DMS53 treated with DMSO at 0.1 percent for 48 hours (cell line): ENCODE data around the gene SCN4A.
"Not testable (repeated sequence)": the region's sequence is repeated elsewhere in the genome, so short reads cannot be mapped to it uniquely, and the experiment has no call there.

Source experiments
- DNase-seq: peaks from one replicate; lab custom pipeline; 2025; ENCODE audit not compliant: unreplicated experiment; lab: John Stamatoyannopoulos, UW

The SCN4A gene

DNA sequence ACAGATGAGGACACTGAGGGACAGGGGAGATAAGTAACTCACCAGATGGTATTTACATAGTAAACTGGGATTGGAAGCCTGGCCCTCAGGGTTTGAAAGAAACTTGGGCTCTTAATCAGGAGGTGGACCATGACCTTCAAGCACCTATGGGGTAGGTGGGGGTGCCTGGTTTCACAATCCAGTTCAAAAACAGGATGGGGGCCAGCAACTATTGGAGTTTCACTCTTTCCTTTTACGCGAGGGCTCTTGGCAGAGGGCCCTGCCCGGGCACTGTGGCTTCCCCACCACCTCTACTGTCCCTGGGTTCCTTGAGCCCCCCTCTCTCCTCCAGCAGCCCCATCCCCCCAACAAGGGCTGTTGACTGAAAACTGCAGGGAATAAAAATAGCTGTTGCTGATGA lies 14.1 kb upstream of the SCN4A start:
- DNase-seq: peak; percentile 18

DNA sequence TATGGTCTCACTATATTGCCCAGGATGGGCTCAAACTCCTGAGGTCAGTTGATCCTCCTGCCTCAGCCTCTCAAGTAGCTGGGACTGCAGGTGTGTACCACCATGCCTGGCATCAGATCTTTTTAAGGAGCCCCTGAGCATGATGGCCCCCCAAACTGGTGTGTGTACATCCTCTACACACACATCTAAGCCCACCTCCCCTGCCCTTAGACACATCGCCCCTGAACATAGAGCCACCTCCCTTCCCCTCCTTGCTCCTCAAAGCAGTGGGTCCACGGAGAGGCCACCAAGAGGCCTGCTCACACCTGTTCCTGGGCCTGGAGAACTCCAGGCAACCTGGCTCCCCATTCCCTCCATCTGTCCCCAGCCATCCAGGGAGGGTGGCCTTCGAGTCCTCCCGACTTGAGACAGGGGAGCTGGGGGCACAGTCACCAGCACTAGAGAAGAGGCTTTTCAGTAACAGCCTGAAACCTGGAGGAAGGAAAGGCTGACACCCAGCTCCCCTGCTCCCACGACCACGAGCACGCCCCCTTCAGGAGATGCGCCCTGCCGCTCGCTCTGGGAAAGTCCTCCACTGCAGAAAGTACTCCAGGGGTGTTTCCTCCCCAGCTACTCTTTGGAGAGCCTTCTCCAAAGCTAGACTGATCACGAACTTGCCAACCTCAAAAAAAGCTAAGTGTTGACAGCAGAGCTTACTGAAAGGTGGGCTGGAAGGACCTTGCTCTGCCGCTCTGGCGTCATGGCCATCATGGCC lies 12.8 kb upstream of the SCN4A start:
- no peak for DNase-seq

DNA sequence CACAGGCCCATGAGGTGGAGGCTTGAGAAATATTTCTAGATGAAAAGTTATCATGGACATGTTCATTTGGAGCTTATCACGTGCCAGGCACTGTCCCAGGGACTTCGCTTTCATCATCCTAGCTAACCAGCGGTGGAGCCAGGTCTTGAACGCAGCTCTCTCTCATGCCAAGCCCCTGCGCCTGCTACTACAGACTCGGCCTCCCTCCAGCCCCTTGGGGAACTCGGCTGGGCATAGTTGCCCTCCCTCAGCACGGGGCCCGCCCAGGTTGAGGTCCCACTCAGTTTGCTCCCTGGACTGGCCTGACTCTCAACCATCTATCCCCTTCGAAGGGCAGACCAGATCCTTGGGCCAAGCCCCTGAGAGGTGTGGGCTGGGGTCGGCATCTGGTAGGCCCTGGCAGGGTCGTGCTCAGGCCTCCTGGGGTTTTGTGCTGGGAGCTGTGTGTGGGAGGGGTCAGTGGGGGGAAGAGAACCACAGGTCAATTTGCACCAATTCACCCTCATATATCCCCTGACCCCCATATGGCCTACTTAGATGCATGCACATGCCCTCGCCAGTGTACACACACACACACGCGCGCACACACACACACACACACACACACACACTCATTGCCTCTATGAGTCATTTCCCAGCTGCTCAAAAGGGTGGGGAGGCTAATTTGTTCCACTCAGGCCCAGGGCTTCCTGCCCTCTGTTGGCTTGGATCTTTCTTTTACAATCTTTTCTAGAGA lies 12.1 kb upstream of the SCN4A start:
- DNase-seq: peak; percentile 34

- no peak for DNase-seq
Measured at GRCh38 chr17:63984236-63984635, 11.5 kb upstream of the SCN4A start.

- DNase-seq: no peak
Measured at GRCh38 chr17:63983320-63983719, 10.6 kb upstream of the SCN4A start.

DNA sequence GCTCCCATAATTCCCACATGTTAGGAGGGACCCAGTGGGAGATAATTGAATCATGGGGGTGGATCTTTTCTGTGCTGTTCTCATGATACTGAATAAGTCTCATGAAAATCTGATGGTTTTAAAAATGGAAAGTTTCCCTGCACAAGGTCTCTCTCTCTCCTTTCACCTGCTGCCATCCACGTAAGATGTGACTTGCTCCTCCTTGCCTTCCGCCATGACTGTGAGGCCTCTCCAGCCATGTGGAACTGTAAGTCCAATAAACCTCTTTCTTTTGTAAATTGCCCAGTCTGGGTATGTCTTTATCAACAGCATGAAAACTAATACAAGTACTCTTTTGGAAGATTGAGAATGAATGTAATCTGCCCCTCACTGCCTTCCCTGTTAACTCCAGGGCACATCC lies 9.9 kb upstream of the SCN4A start:
- DNase-seq: not testable (repeated sequence)

GRCh38 chr17:63978272-63979200 lies 5.8 kb upstream of the SCN4A start:
- DNase-seq: no peak

- no peak for DNase-seq
Measured at GRCh38 chr17:63976702-63977101, 4.0 kb upstream of the SCN4A start.

DNA sequence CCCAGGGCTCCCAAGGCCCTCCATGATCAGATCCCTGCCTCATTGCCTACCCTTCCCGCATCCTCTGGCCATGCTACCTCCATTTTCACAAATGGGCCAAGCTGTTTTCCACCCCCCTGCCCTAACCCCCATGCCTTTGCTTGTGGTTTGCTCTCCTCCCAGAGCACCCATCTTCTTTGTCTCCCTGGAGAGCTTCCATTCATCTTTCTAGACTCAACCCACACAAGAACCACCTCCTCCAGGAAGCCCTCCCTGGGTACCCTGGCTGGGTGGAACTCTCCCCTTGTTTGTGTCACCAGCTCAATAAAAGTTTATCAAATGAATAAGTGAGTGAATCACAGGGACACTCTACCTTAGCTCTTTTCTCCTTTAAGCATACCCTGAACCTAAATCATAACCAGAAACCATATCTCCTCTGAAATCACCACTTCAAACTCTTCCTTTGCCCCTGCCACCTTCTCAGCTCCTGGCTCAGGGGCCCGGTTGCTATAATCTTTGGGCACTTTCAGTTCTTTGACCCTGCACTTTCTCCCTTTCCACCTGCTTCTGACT lies 2.9 kb upstream of the SCN4A start:
- DNase-seq: no peak

GRCh38 chr17:63974594-63975192 lies 2.0 kb upstream of the SCN4A start:
- DNase-seq: peak; percentile 16

GRCh38 chr17:63973930-63974593 lies 1.3 kb upstream of the SCN4A start:
- DNase-seq: no peak

DNA sequence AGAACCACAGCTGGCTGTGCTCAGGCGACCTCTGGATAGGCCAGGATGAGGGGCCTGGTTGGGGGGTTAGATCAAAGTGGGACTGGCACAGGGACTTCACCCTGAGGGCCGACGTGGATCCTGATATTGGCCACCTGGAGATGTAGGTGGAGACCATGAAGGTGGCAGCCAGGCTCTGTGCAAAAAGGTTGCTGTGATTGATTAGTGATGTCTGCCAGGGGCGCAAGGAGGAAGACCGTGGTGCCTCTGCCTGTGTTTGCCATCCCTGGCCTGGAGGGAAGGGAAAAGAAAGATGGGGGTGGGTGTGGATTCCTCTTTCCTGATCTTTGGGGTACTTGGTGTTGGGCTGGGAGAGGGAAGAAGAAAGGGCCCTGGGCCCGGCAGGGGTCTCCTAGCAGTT lies 529 bp upstream of the SCN4A start:
- no peak for DNase-seq

DNA sequence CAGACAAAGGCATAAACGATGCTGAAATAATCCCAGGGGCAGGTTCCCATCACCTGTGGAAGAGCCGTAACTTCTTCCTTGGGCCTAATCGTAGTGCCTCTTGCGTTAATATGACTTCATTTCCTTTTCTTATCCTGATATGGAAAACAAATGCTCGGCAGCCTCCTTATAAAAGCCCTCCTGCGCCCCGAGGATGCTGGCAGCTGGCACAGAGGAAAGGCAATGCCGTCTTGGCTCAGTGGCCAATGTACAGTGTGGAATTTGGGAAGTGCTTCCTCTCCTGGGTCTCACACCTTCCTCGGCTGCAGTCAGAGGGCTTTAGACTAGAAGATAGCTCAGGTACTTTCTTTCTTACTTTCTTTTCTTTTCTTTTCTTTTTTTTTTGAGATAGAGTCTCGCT lies 3.4 kb downstream of the SCN4A start:
- no peak for DNase-seq

GRCh38 chr17:63967953-63968352 lies 4.8 kb downstream of the SCN4A start:
- no peak for DNase-seq

DNA sequence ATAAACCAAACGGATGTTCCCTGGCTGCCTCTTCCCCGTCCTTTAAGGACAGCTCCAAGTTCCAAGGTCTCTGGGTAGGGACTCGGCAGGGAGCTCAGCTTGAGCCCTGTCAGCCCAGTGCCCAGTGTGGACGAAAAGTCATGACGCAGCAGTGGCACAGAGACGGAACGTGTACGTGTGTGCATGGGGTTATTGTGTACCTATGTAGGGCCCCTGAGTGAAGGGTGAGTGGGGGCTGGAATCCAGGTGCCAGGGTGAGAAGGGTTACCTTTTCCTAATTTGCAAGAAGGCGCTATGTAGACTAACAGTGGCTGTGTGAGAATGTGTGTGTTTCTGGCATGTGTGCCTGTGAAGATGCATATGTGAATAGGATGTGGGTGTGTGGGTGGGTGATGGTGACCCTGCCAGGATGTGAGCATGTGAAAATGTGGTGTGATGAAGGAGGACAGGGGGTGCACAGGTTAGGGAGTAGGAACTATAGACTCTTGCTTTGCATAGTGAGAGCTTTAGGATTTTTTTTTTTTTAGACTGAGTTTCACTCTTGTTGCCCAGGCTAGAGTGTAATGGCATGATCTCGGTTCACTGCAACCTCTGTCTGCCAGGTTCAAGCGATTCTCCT lies 6.0 kb downstream of the SCN4A start:
- no peak for DNase-seq

- no peak for DNase-seq
Measured at GRCh38 chr17:63963123-63963522, 9.6 kb downstream of the SCN4A start.

DNA sequence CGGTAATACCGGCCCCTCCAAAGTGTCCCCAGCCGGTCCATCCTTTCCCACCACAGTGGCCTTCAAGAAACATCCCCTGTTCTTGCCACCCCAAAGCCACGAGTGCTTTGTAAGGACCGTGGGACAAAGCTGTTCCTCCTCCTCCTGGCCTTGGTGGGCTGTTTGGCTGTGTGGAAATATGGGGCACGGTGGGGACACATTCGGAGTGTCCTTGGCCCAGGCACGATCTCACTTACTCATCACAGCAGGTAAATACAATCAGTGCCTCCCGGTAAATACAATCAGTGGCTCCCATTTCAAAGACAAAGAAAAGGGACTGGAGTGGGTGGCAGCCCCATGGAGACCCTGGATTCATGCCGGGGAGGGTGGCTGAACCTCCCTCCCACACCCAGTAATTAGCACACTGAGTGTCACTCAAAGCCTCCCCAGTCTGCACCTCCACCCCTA lies 10.4 kb downstream of the SCN4A start:
- DNase-seq: no peak

DNA sequence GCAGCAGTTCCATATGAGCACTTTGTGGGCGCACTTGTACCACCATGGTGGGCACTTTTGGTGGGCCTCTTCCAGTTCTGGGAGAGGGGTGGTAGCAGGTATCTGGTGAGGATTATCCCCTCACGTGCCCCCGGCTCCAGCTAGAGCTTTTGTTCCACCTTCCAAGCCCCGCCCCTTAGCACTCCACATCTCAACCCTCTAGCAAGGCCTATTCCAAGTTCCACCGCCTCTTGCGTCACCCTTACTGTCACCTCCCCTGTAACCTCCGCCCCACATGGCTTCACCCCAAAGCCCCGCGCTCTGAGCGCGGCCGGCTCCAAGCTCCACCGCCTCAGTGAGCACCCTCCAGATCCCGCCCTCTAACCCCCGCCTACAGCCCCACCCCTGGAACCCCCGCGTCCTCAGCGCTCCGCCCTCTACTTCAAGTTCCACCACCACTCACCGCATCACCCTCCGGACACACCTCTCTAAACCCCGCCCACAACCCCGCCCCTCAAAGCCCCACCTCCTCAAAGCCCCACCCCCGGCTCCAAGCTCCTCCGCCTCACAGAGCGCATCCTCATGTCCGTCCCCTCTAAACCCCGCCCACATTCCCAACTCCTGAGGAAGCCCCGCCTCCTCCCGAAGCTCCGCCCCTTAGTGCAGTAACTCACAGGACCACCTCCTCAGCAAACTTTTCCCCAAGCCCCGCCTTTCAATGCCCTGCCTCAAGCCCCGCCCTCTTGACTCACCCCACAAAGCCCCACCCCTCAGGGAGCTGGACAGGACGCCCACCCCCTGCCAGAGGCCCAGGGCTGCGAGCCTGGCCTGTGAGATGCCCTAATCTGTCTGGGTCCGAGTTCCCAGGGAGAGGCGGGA lies 11.1 kb downstream of the SCN4A start:
- DNase-seq: no peak

DNA sequence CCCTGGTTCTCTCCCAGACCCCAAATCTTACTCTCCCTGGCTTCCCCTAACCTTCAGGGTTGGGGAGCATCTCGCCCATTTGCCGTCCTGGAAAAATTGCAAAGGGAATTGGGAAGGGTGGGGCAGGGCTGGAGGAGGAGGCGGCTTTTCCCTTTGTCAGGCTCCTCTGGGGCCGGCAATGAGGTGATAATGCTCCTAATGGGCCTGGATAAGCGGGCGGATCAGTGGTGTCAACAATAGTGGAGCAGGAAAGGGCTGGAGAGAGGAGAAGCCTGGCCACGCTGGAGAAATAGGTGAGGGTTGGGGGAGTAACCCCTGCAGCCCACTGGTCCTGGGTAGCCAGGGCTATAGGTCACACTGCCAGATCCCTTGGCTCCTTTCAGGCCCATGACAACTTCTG lies 12.3 kb downstream of the SCN4A start:
- DNase-seq: no peak
